HCT116 (cell line): ENCODE measurements around the gene PLA2G2E. TPM values are rescaled to one million over a fixed set of nuclear protein-coding genes. Genes with fewer than 3 reads are reported as not detected.

Experiments used
- ATAC-seq: fragments of 200-7000 bp; cut with Tn5 transposase; 2 replicates; pipeline ENCODE4 v1.9.1; 2020; ENCODE audit warnings: mild to moderate bottlenecking, moderate library complexity
- BruUV-seq: library from RNA; stranded (reverse); fragments of 400-500 nt; replicated peaks from 2 replicates; lab custom pipeline; 2021; lab: Mats Ljungman, UMichigan
- CTCF ChIA-PET: fragments of 300-600 bp; sonication (Branson Sonifier 250); formaldehyde crosslinking; loops from one replicate; lab custom pipeline; 2021; ENCODE audit warnings: antibody characterized with exemption; lab: Charles Lee
- POLR2A ChIA-PET: fragments of 300-600, 350-600 bp; sonication (Branson Sonifier 250); formaldehyde crosslinking; loops from one replicate; lab custom pipeline; 2021; ENCODE audit warnings: antibody characterized with exemption; lab: Charles Lee
- RAD21 ChIA-PET, 2 experiments: fragments of 300-600 bp; sonication (Branson Sonifier 250); formaldehyde crosslinking; loops; one replicate each; lab custom pipeline; 2023; ENCODE audit warnings: low total read pairs in 2 of 2; ENCODE audit not compliant: uncharacterized antibody in 2 of 2, unreplicated experiment in 2 of 2, low non-redundant PET in 1 of 2; lab: Charles Lee
- DNase-seq: peaks from one replicate; pipeline ENCODE4 v3.0.0-alpha.2; 2010; ENCODE audit warnings: low read depth, low spot score
- H2AFZ ChIP-seq: fragments of 200-600 bp; shearing (Covaris generic), sonication (generic); 2 replicates; pipeline ENCODE4 v1.6.1; 2017; ENCODE audit warnings: low read depth, mixed run types, mixed read lengths, antibody characterized with exemption, low read length; ENCODE audit not compliant: poor library complexity, severe bottlenecking
- H3K27ac ChIP-seq: 2 replicates; pipeline ENCODE4 v1.5.1; 2012; ENCODE audit warnings: low read depth, low read length
- H3K27me3 ChIP-seq: fragments of 200-600 bp; sonication (generic); 2 replicates; pipeline ENCODE4 v1.6.1; 2016; ENCODE audit warnings: mixed run types, low read length, mixed read lengths; ENCODE audit not compliant: insufficient read depth
- H3K36me3 ChIP-seq, 2 experiments: fragments of 200-500 bp in 1 of 2; fragments of 200-600 bp in 1 of 2; sonication (Bioruptor generic) in 1 of 2; sonication (generic) in 1 of 2; 2 replicates each; pipeline versions ENCODE4 v1.5.1 to v1.6.1; 2014 to 2016; ENCODE audit warnings: low read length in 2 of 2, inconsistent platforms in 1 of 2, mixed read lengths in 1 of 2, mixed run types in 1 of 2; ENCODE audit not compliant: insufficient read depth in 2 of 2, control insufficient read depth in 1 of 2
- H3K4me1 ChIP-seq, 2 experiments: fragments of 200-600 bp in 1 of 2; sonication (generic) in 1 of 2; 2 replicates each; pipeline versions ENCODE4 v1.5.1 to v1.6.1; 2012 to 2017; ENCODE audit warnings: low read length in 2 of 2, inconsistent platforms in 1 of 2, mild to moderate bottlenecking in 1 of 2, mixed read lengths in 1 of 2, mixed run types in 1 of 2, moderate library complexity in 1 of 2; ENCODE audit not compliant: insufficient read depth in 2 of 2, control insufficient read depth in 1 of 2
- H3K4me2 ChIP-seq: fragments of 200-600 bp; sonication (generic); 2 replicates; pipeline ENCODE4 v1.6.1; 2017; ENCODE audit warnings: mixed run types, low read length, mixed read lengths
- H3K4me3 ChIP-seq, 2 experiments: fragments of 200-600 bp in 1 of 2; sonication (generic) in 1 of 2; replicated peaks in 1 of 2; 2 replicates each; pipeline ENCODE4 v1.5.1; 2011 to 2016; ENCODE audit warnings: low read length in 2 of 2, control low read depth in 1 of 2, low read depth in 1 of 2, mild to moderate bottlenecking in 1 of 2, mixed read lengths in 1 of 2, mixed run types in 1 of 2
- H3K79me2 ChIP-seq: fragments of 200-600 bp; sonication (generic); 2 replicates; pipeline ENCODE4 v1.6.1; 2017; ENCODE audit warnings: mild to moderate bottlenecking, mixed run types, low read length, moderate library complexity, mixed read lengths; ENCODE audit not compliant: insufficient read depth
- H3K9ac ChIP-seq: fragments of 200-600 bp; sonication (generic); 2 replicates; pipeline ENCODE4 v1.6.1; 2016; ENCODE audit warnings: low read length, mixed read lengths
- H3K9me2 ChIP-seq: fragments of 200-600 bp; sonication (generic), shearing (Covaris generic); 2 replicates; pipeline ENCODE4 v1.6.1; 2017; ENCODE audit warnings: mixed run types, mild to moderate bottlenecking, moderate library complexity; ENCODE audit not compliant: insufficient read depth
- H3K9me3 ChIP-seq, 2 experiments: fragments of 200-500 bp in 1 of 2; fragments of 200-600 bp in 1 of 2; sonication (Bioruptor generic) in 1 of 2; sonication (generic) in 1 of 2; 2 replicates each; pipeline ENCODE4 v1.6.1; 2014 to 2017; ENCODE audit warnings: low read length in 2 of 2, mixed read lengths in 2 of 2, inconsistent platforms in 1 of 2, low read depth in 1 of 2, mild to moderate bottlenecking in 1 of 2, mixed run types in 1 of 2, moderate library complexity in 1 of 2; ENCODE audit not compliant: control insufficient read depth in 1 of 2, insufficient read depth in 1 of 2
- H4K20me1 ChIP-seq: fragments of 200-600 bp; sonication (generic), shearing (Covaris generic); 2 replicates; pipeline ENCODE4 v1.6.1; 2017; ENCODE audit warnings: mixed run types, mild to moderate bottlenecking, moderate library complexity; ENCODE audit not compliant: insufficient read depth
- CBX3 ChIP-seq: IDR thresholded peaks from 2 replicates; pipeline ENCODE4 v1.6.1; 2012; ENCODE audit warnings: low read depth
- CEBPB ChIP-seq: IDR thresholded peaks from 2 replicates; pipeline ENCODE4 v1.6.1; 2012; ENCODE audit warnings: low read depth
- EGR1 ChIP-seq: IDR thresholded peaks from 2 replicates; pipeline ENCODE4 v1.6.1; 2012; ENCODE audit warnings: low read depth
- ELF1 ChIP-seq: IDR thresholded peaks from 2 replicates; pipeline ENCODE4 v1.6.1; 2012; ENCODE audit warnings: low read depth, borderline replicate concordance
- EZH2 ChIP-seq: fragments of 200-600 bp; sonication (generic); IDR thresholded peaks from 2 replicates; pipeline ENCODE4 v1.6.1; 2017; ENCODE audit warnings: antibody characterized with exemption, mixed run types
- JUND ChIP-seq: IDR thresholded peaks from 2 replicates; pipeline ENCODE4 v1.6.1; 2012
- POLR2A ChIP-seq: IDR thresholded peaks from 2 replicates; pipeline ENCODE4 v1.7.0; 2011; ENCODE audit warnings: borderline replicate concordance; ENCODE audit not compliant: insufficient read depth, insufficient read length; ENCODE audit errors: extremely low read depth
- POLR2AphosphoS5 ChIP-seq: IDR thresholded peaks from 2 replicates; pipeline ENCODE4 v1.6.1; 2011; ENCODE audit warnings: mild to moderate bottlenecking, low read depth, low read length, moderate library complexity
- RAD21 ChIP-seq: IDR thresholded peaks from 2 replicates; pipeline ENCODE4 v1.6.1; 2012; ENCODE audit warnings: low read depth, mild to moderate bottlenecking
- SIN3A ChIP-seq: IDR thresholded peaks from 2 replicates; pipeline ENCODE4 v1.6.1; 2012; ENCODE audit warnings: low read depth
- YY1 ChIP-seq: IDR thresholded peaks from 2 replicates; pipeline ENCODE4 v1.6.1; 2011; ENCODE audit warnings: low read length, low read depth, moderate library complexity, mild to moderate bottlenecking; ENCODE audit not compliant: insufficient replicate concordance; ENCODE audit errors: extremely low read depth
- intact Hi-C: fragments of 100-400 bp; cut with micrococcal nuclease; formaldehyde crosslinking; loops from 2 replicates; pipeline ENCODE4 v1.10.0; 2022
- total RNA-seq: library from RNA; stranded (reverse); gene quantifications from one replicate; pipeline ENCODE4 v1.2.1, GENCODE V29; 2021; ENCODE audit not compliant: unreplicated experiment
- TF ChIP-seq, protein P1 (sequence below): IDR thresholded peaks from 2 replicates; pipeline ENCODE4 v1.6.1; 2012; ENCODE audit warnings: low read depth

The PLA2G2E gene
- total RNA-seq, 1 experiment from 2014 or later, result not detected

GRCh38 chr1:19920132-19920710, 3.2 kb downstream of the PLA2G2E start:
- Histone ChIP-seq H3K9me3 (no peaks in the 10 kb centered on the region), H3K4me2 (no peak overlapping the region), H3K4me3 (no peak overlapping the region), H3K4me1 (peaks cover 8 to 35% of the 10 kb centered on the region in 2 experiments), H4K20me1 (no peaks in the 10 kb centered on the region), H3K27me3 (no peaks in the 10 kb centered on the region), H2AFZ (no peak overlapping the region), H3K9me2 (no peaks in the 10 kb centered on the region), H3K36me3 (no peaks in the 10 kb centered on the region), H3K9ac (no peak overlapping the region), H3K27ac (no peak overlapping the region), H3K79me2 (no peaks in the 10 kb centered on the region)
- ATAC-seq (no peak), DNase-seq (no peak)
- ChIA-PET CTCF (interaction anchor here (1.3 to 1.4 kb wide), 2 partner anchors 54 to 232 kb away, joined by 3 to 5 read pairs; no protein-coding TSS in a partner anchor), POLR2A (interaction anchor here (0.6 kb wide), 1 partner anchor 231 kb away, joined by 3 read pairs; no protein-coding TSS in a partner anchor), RAD21 (no interaction called here)
- intact Hi-C loops, result no loop called here
- BruUV-seq, result no TSS peak
- TF ChIP-seq EGR1 (no peak), EZH2 (no peak), RAD21 (no peak), SIN3A (no peak), ELF1 (no peak), JUND (no peak), POLR2AphosphoS5 (no peak), POLR2A (no peak), CBX3 (no peak), CEBPB (no peak), YY1 (no peak)
- TF ChIP-seq, protein P1, sequence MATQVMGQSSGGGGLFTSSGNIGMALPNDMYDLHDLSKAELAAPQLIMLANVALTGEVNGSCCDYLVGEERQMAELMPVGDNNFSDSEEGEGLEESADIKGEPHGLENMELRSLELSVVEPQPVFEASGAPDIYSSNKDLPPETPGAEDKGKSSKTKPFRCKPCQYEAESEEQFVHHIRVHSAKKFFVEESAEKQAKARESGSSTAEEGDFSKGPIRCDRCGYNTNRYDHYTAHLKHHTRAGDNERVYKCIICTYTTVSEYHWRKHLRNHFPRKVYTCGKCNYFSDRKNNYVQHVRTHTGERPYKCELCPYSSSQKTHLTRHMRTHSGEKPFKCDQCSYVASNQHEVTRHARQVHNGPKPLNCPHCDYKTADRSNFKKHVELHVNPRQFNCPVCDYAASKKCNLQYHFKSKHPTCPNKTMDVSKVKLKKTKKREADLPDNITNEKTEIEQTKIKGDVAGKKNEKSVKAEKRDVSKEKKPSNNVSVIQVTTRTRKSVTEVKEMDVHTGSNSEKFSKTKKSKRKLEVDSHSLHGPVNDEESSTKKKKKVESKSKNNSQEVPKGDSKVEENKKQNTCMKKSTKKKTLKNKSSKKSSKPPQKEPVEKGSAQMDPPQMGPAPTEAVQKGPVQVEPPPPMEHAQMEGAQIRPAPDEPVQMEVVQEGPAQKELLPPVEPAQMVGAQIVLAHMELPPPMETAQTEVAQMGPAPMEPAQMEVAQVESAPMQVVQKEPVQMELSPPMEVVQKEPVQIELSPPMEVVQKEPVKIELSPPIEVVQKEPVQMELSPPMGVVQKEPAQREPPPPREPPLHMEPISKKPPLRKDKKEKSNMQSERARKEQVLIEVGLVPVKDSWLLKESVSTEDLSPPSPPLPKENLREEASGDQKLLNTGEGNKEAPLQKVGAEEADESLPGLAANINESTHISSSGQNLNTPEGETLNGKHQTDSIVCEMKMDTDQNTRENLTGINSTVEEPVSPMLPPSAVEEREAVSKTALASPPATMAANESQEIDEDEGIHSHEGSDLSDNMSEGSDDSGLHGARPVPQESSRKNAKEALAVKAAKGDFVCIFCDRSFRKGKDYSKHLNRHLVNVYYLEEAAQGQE, result no peak
